OCI-LY7 (cell line): ENCODE data around the gene ADCY7. TPM values are rescaled to one million over a fixed set of nuclear protein-coding genes. Genes with fewer than 3 reads are reported as not detected.

ENCODE experiments used
- BruUV-seq: library from RNA; stranded (reverse); fragments of 400-500 nt; replicated peaks from 2 replicates; lab custom pipeline; 2021; lab: Mats Ljungman, UMichigan
- CTCF ChIA-PET: fragments of 300-600 bp; sonication (Branson Sonifier 250); formaldehyde crosslinking; loops from one replicate; lab custom pipeline; 2022; ENCODE audit warnings: antibody characterized with exemption; ENCODE audit not compliant: unreplicated experiment; lab: Charles Lee
- POLR2A ChIA-PET: fragments of 300-600 bp; sonication (Branson Sonifier 250); formaldehyde crosslinking; loops from one replicate; lab custom pipeline; 2022; ENCODE audit warnings: antibody characterized with exemption; lab: Charles Lee
- DNase-seq: peaks from one replicate; pipeline ENCODE4 v3.0.0-alpha.2; 2015; ENCODE audit warnings: low spot score
- H2AFZ ChIP-seq: fragments of 200-600 bp; sonication (generic), shearing (Covaris generic); 2 replicates; pipeline ENCODE4 v1.6.1; 2014; ENCODE audit warnings: mild to moderate bottlenecking, antibody characterized with exemption, low read length, moderate library complexity
- H3K27ac ChIP-seq: fragments of 200-600 bp; sonication (generic); 2 replicates; pipeline ENCODE4 v1.5.1; 2014; ENCODE audit warnings: mixed run types, low read depth, mild to moderate bottlenecking, moderate library complexity, low read length, inconsistent platforms; ENCODE audit not compliant: poor library complexity, severe bottlenecking
- H3K36me3 ChIP-seq: fragments of 200-600 bp; sonication (generic); 2 replicates; pipeline ENCODE4 v1.6.1; 2014; ENCODE audit warnings: mild to moderate bottlenecking, antibody characterized with exemption, low read length, moderate library complexity, mixed read lengths; ENCODE audit not compliant: insufficient read depth
- H3K4me1 ChIP-seq: fragments of 200-600 bp; sonication (generic); 2 replicates; pipeline ENCODE4 v1.5.1; 2014; ENCODE audit warnings: mild to moderate bottlenecking, low read length; ENCODE audit not compliant: insufficient read depth, poor library complexity, severe bottlenecking
- H3K4me2 ChIP-seq: fragments of 200-600 bp; sonication (generic); 2 replicates; pipeline ENCODE4 v1.6.1; 2014; ENCODE audit warnings: mild to moderate bottlenecking, low read length
- H3K4me3 ChIP-seq: fragments of 200-600 bp; sonication (generic); 2 replicates; pipeline ENCODE4 v1.5.1; 2014; ENCODE audit warnings: mild to moderate bottlenecking, low read depth, low read length; ENCODE audit not compliant: poor library complexity, severe bottlenecking
- H3K79me2 ChIP-seq: fragments of 200-600 bp; sonication (generic); 2 replicates; pipeline ENCODE4 v1.6.1; 2016; ENCODE audit warnings: low read depth, mild to moderate bottlenecking, low read length, moderate library complexity, mixed read lengths; ENCODE audit not compliant: insufficient read depth
- H3K9me2 ChIP-seq: fragments of 200-600 bp; sonication (generic); 2 replicates; pipeline ENCODE4 v1.6.1; 2016; ENCODE audit warnings: mild to moderate bottlenecking, low read length, mixed read lengths; ENCODE audit not compliant: insufficient read depth
- H3K9me3 ChIP-seq: fragments of 200-600 bp; sonication (generic); 2 replicates; pipeline ENCODE4 v1.6.1; 2014; ENCODE audit warnings: mild to moderate bottlenecking, mixed run types, low read length, mixed read lengths
- H4K20me1 ChIP-seq: fragments of 200-600 bp; sonication (generic); 2 replicates; pipeline ENCODE4 v1.6.1; 2014; ENCODE audit warnings: mild to moderate bottlenecking, antibody characterized with exemption, low read length, moderate library complexity, mixed read lengths; ENCODE audit not compliant: insufficient read depth
- CTCF ChIP-seq: fragments of 200-600 bp; sonication (generic); conservative IDR thresholded peaks from 2 replicates; pipeline ENCODE4 v1.5.1; 2014; ENCODE audit warnings: mild to moderate bottlenecking, antibody characterized with exemption, low read length, moderate library complexity, mixed read lengths
- EZH2phosphoT487 ChIP-seq: fragments of 200-600 bp; sonication (generic); IDR thresholded peaks from 2 replicates; pipeline ENCODE4 v1.6.1; 2018; ENCODE audit warnings: low read depth, borderline replicate concordance, mild to moderate bottlenecking, mixed run types, antibody characterized with exemption, low read length, moderate library complexity, mixed read lengths
- intact Hi-C: fragments of 100-400 bp; cut with micrococcal nuclease; formaldehyde crosslinking; loops from one replicate; pipeline ENCODE4 v1.10.0; 2022; ENCODE audit not compliant: unreplicated experiment
- total RNA-seq, 2 experiments: library from RNA; depleted of rRNA in 1 of 2; stranded (reverse); fragments of >200 nt in 1 of 2; shearing (Covaris generic) in 1 of 2; gene quantifications; 2 replicates each; pipeline ENCODE4 v1.2.3, GENCODE V29; 2014 to 2022

ADCY7 gene
- total RNA-seq, 2 experiments from 2014 or later = 49.9 to 77.7 TPM

DNA sequence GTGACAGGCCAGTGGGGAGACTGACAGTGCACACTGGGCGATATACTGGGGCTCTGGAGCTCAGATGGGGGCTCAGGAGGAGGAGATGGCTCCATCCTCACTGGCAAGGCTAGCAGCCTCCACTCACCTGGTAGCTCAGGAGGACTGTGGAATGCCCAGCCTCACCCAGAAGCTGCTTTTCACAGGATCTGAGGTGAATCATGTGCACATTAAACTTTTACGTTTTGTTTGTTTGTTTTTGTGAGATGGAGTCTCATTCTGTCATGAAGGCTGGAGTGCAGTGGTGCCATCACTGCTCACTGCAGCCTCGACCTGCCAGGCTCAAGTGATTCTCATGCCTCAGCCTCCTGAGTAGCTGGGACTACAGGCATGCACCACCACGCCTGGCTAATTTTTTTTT, 28.6 kb downstream of the ADCY7 start:
- CTCF ChIA-PET = no interaction called here
- no TSS peak for BruUV-seq
- intact Hi-C loops = no loop called here
- H3K9me3 ChIP-seq = no peaks in the 10 kb centered on the region
- H3K4me3 ChIP-seq = no peak overlapping the region
- no peaks in the 10 kb centered on the region for H3K4me1 ChIP-seq
- TF ChIP-seq CTCF (no peak), EZH2phosphoT487 (no peak)
- H3K9me2 ChIP-seq = no peaks in the 10 kb centered on the region
- no peak for DNase-seq
- H3K27ac ChIP-seq = no peak overlapping the region
- H2AFZ ChIP-seq = no peak overlapping the region
- H3K36me3 ChIP-seq = peaks cover 68% of the 10 kb centered on the region
- no peak overlapping the region for H3K4me2 ChIP-seq
- no peaks in the 10 kb centered on the region for H4K20me1 ChIP-seq
- POLR2A ChIA-PET = no interaction called here
- no peaks in the 10 kb centered on the region for H3K79me2 ChIP-seq

- no peak overlapping the region for H3K27ac ChIP-seq
- TF ChIP-seq EZH2phosphoT487 (no peak), CTCF (no peak)
- H4K20me1 ChIP-seq = no peaks in the 10 kb centered on the region
- no peak overlapping the region for H3K4me3 ChIP-seq
- H3K79me2 ChIP-seq = no peaks in the 10 kb centered on the region
- BruUV-seq = no TSS peak
- intact Hi-C loops = no loop called here
- no peaks in the 10 kb centered on the region for H3K9me2 ChIP-seq
- peaks cover 61% of the 10 kb centered on the region for H3K36me3 ChIP-seq
- ChIA-PET POLR2A (no interaction called here), CTCF (no interaction called here)
- DNase-seq = no peak
- H3K9me3 ChIP-seq = no peaks in the 10 kb centered on the region
- H2AFZ ChIP-seq = no peak overlapping the region
- H3K4me2 ChIP-seq = no peak overlapping the region
- no peaks in the 10 kb centered on the region for H3K4me1 ChIP-seq
Observed at GRCh38 chr16:50295541-50296132, 29.3 kb downstream of the ADCY7 start.

GRCh38 chr16:50296807-50297206, 30.5 kb downstream of the ADCY7 start:
- Histone ChIP-seq H3K36me3 (peaks cover 59% of the 10 kb centered on the region), H3K9me3 (no peaks in the 10 kb centered on the region), H4K20me1 (no peaks in the 10 kb centered on the region), H3K4me3 (no peak overlapping the region), H3K4me1 (no peaks in the 10 kb centered on the region), H3K9me2 (no peaks in the 10 kb centered on the region), H3K4me2 (no peak overlapping the region), H2AFZ (no peak overlapping the region), H3K79me2 (no peaks in the 10 kb centered on the region), H3K27ac (no peak overlapping the region)
- no peak for DNase-seq
- POLR2A ChIA-PET = interaction anchor here (0.8 kb wide), 1 partner anchor 41 kb away, joined by 3 read pairs; no protein-coding TSS in a partner anchor
- TF ChIP-seq CTCF = no peak
- TF ChIP-seq EZH2phosphoT487 = no peak
- CTCF ChIA-PET = no interaction called here
- intact Hi-C loops = no loop called here
- BruUV-seq = no TSS peak
